Measurements from ENCODE around the gene DYRK1B.
A peak's percentile ranks its signal among the peaks of the same experiment; 100 is the strongest.
"Not testable (repeated sequence)": the region's sequence is repeated elsewhere in the genome, so short reads cannot be mapped to it uniquely, and the experiment has no call there.

Gene DYRK1B

GRCh38 chr19:39833464-39834286 is at the start of gene DYRK1B:
Gene DYRK1B, minus strand, starts transcription at chr19:39834162. Its CDS starts 2,295 bp downstream, at chr19:39831867.
- DNase-seq (ENCODE audit: low read depth) = peak; percentile 78

GRCh38 chr19:39882645-39883044 is 48.7 kb upstream of the DYRK1B start:
- DNase-seq (ENCODE audit: low read depth) = not testable (repeated sequence)

GRCh38 chr19:39881495-39882110 is 47.6 kb upstream of the DYRK1B start:
- not testable (repeated sequence) for DNase-seq (ENCODE audit: low read depth)

- DNase-seq (ENCODE audit: low read depth) = not testable (repeated sequence)
These were observed 46.3 kb upstream of the DYRK1B start for GRCh38 chr19:39880241-39880640.

DNA sequence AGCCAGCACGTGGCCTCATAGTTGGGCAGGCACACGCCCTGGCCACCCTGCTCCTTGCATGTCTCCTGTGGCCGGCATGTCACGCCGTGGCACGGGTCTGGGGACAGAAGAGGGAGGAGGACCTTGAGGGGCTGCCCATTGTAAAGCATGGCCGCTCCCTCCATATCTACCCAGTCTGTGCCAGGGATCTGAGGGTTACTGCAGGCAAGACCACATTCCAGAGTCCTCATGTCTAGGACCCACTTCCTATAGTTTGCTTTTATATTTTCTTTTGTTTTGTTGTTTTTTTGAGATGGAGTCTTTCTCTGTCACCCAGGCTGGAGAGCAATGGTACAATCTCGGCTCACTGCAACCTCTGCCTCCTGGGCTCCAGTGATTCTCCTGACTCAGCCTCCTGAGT is 45.8 kb upstream of the DYRK1B start:
- DNase-seq (ENCODE audit: low read depth) = not testable (repeated sequence)

DNA sequence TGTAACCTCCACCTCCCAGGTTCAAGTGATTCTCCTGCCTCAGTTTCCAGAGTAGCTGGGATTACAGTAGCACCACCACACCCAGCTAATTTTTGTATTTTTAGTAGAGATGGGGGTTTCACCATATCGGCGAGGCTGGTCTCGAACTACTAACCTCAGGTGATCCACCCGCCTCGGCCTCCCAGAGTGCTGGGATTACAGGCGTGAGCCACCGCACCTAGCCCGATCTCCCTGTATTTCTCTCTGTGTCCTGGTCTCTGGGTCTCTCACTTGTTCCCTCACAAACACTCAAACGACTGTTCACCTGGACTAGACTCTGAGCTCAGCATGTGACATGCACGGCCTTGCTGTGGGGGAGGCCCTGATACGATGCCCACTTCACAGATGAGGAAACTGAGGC is 44.9 kb upstream of the DYRK1B start:
- DNase-seq (ENCODE audit: low read depth) = not testable (repeated sequence)

DNA sequence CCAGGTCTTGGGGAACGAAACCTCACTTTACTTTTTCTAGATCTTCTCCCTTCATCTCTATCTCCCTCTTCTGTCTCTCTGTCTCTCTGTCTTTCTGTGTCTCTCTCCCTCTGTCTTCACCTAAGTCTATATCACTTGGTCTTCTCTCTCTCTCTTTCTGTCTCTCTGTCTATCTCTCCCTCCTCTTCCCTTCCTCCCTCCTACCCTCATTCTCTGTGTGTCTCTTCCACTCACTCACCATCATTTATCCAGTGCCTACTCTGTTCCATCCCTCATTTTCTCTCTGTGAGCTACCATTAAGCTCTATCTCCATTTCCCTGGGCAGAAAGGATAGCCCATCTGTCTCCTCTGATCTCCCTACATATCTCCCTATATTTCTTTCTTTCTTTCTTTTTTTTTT is 44.4 kb upstream of the DYRK1B start:
- DNase-seq (ENCODE audit: low read depth) = no peak

- not testable (repeated sequence) for DNase-seq (ENCODE audit: low read depth)
These were observed 44.0 kb upstream of the DYRK1B start for GRCh38 chr19:39877982-39878381.

DNA sequence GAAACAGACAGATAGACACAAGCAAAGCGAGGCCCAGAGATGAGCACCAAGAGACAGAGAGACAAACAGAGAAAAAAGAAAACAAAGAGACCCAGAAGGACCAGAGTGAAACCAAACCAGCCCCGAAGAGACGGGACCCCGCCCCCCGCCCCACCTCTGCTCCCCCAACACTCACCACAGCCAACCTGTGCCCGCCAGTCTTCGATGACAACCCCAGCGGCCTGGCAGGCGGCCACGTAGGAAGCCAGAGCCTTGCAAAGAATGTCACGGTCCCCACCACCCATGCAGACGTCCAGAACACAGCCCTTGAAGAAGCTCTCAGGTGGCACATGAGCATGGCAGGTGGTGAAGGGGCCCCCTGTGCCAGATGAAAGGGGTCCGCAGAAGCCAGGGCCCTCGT is 43.5 kb upstream of the DYRK1B start:
- not testable (repeated sequence) for DNase-seq (ENCODE audit: low read depth)

DNA sequence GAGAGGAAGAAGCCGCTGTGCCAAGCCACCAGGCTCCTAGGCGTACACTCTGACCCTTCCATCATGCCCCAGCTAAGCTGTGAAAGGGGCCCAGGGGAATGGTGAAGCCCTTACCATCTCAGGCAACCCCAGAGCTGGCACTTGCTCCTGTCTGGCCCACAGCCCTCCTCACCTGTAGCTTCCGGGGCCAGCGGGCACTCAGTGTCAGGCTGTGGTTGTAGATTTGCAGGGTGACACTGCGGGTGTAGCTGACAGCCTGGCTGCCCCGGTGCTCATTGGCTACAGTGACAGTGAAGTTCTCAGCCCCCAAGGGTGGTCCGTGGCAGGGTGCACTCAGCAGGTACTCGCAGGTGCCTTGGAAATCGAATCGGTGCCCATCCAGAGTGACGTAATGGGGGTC is 42.5 kb upstream of the DYRK1B start:
- DNase-seq (ENCODE audit: low read depth) = not testable (repeated sequence)

DNA sequence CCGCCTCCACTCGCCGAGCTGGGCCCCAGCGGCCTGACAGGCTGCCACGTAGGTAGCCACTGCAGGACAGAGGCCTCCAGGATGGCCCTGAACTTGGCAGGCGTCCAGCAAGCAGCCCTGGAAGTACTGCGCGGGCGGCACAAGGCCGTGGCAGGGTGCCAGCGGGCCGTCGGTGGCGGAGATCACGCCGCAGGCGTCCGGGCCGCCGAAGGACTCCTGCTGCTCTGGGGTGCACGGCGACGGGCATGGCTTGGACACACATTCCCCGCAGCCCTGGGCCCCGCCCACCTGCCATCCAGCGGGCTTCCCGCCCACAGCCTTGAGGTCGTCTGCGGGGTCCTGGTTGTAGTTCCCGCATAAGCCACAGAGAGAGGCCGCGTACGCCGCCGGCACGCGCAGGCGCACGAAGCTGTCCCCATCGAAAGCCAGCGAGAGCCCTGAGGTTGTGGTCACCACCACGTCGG is 41.5 kb upstream of the DYRK1B start:
- DNase-seq (ENCODE audit: low read depth) = not testable (repeated sequence)

GRCh38 chr19:39874404-39874803 is 40.4 kb upstream of the DYRK1B start:
- no peak for DNase-seq (ENCODE audit: low read depth)

- DNase-seq (ENCODE audit: low read depth) = no peak
These were observed 39.4 kb upstream of the DYRK1B start for GRCh38 chr19:39873385-39873784.

DNA sequence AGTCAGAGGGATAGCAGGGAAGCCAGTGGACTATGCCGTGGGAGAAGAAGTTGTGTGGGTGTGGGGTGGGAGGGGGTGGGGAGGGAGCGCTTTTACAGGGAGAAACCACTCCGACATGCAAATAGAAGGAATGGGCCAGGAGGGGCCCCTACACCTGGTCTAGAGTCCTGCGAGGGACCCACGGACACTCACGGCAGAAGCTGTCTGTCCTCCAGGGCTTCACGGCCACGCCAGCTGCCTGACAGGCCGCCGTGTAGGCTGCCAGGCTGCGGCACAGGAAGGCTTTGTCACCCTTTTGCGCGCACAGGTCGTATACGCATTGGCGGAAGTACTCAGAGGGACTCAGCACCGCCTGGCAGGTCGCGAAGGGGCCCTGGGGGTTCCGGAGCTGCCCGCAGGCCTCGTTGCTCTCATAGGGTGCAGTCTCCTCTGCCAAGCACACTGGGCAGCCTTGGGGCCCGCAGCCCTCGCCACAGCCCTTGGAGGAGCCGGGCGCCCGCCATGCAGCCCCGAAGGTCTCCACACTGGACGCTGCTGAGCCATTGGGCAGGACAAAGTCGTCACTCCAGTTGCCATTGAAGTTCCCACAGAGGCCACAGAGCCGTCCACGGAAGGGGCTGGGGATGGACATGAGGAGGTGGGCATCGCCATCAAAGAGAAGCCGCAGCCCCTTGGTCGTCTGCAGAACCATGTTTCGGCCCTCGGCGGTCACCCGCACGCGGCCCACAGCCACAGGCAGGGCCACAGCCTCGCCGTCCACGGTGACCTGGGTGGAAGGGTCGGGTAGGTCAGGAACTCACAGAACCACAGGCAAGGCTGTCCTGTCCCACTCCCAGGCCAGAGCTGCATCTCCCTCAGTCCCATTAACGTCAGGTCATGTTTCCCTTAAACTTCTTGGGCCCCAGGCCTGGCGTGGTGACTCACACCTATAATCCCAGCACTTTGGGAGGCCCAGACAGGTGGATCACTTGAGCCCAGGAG is 38.2 kb upstream of the DYRK1B start:
- no peak for DNase-seq (ENCODE audit: low read depth)

GRCh38 chr19:39871362-39871761 is 37.4 kb upstream of the DYRK1B start:
- DNase-seq (ENCODE audit: low read depth) = no peak

DNA sequence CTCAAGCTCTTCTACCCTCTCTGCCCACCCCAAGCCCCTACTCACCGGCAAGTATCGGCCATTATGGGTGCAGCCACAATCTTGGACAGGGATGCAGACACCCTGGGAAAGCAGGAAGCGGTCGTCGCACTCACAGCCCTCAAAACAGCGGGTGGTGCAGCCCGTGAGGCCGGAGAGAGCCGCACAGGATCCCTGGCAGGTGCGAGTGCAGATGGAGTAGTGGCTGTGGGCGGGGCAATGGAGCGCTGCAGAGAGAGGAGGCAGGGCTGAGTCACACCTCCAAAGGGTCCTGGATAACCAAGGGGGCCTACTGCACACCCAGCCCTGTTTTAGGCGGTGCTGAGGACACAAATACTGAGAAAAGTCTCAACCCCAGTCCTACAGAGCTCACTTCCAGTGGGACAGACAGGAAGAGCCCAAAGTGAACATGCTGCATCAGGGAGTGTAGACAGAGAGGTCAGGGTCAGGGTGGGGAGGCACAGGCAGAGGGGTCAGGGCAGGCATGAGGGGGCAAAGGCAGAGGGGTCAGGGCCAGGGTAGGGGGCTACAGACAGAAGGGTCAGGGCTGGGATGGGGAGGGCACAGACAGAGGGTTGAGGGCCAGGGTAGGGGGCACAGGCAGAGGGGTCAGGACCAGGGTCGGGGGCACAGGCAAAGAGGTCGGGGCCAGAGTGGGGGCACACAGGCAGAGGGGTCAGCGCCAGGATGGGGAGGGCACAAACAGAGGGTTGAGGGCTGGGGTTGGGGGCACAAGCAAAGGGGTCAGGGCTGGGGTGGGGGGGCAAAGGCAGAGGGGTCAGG is 36.4 kb upstream of the DYRK1B start:
- no peak for DNase-seq (ENCODE audit: low read depth)

- no peak for DNase-seq (ENCODE audit: low read depth)
These were observed 34.0 kb upstream of the DYRK1B start for GRCh38 chr19:39867952-39868351.

- no peak for DNase-seq (ENCODE audit: low read depth)
These were observed 33.2 kb upstream of the DYRK1B start for GRCh38 chr19:39867133-39867532.

DNA sequence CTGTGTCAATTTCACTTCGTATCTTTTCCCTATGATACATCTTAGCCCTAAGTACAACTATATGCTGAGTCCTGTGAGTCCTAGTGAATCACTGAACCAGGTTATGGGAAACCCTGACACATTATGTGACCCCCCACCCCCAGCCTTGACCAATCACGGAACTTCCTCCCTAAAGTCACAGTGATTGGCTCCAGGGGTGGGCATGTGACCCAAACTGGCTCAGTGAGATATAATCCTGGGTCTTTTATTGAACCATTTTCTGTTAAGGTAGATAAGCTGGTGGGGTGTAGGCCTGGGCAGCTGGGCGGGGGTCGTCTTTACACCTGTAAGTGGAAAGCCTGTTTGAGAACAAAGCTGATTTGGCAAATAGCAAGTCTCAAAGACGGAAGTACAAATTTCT is 32.0 kb upstream of the DYRK1B start:
- DNase-seq (ENCODE audit: low read depth) = no peak

DNA sequence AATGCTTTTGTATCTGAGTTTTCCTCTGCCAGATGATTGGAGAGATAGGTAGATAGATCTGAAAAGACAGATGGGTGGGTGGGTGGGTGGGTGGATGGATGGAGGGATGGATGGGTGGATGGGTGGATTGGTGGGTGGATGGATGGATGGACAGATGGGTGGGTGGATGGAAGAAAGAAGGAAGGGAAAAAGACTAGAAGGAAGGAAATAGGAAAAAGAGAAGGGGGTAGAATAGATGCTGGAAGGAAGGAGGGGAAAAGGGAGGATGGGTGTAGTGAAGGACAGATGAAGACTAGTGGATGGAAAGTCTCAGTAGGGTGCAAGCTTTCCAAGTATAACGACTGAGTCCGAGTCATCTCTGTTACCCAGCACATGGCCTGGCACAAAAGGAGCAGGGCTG is 31.2 kb upstream of the DYRK1B start:
- no peak for DNase-seq (ENCODE audit: low read depth)

- no peak for DNase-seq (ENCODE audit: low read depth)
These were observed 30.2 kb upstream of the DYRK1B start for GRCh38 chr19:39864118-39864517.
